Heart left ventricle (tissue), 16 donors: ENCODE measurements around the gene PRRX1. TPM values are rescaled to one million over a fixed set of nuclear protein-coding genes. Genes with fewer than 3 reads are reported as not detected.

Experiments
- ATAC-seq, 4 donors: fragments of 200-7000 bp; cut with Tn5 transposase; one replicate each; pipeline ENCODE4 v1.9.1; 2020 to 2022; ENCODE audit warnings: moderate library complexity in 4 of 4, mild to moderate bottlenecking in 3 of 4, moderate number of reproducible peaks in 1 of 4
- DNase-seq, 5 donors: peaks; one replicate each; pipeline ENCODE4 v3.0.0-alpha.2; 2020
- H3K27ac ChIP-seq, 12 donors: fragments of 200-600 bp; sonication (generic) in 4 of 12; one replicate each; pipeline versions ENCODE4 v1.5.0 to v1.8.0; 2016 to 2022; ENCODE audit warnings: mild to moderate bottlenecking in 2 of 12
- H3K27me3 ChIP-seq, 9 donors: fragments of 200-600 bp; sonication (generic) in 2 of 9; one replicate each; pipeline versions ENCODE4 v1.5.1 to v1.8.0; 2016 to 2022; ENCODE audit warnings: mild to moderate bottlenecking in 3 of 9
- H3K36me3 ChIP-seq, 9 donors: fragments of 200-600 bp; sonication (generic) in 2 of 9; one replicate each; pipeline versions ENCODE4 v1.5.0 to v1.8.0; 2018 to 2022; ENCODE audit warnings: mild to moderate bottlenecking in 2 of 9
- H3K4me1 ChIP-seq, 12 donors: fragments of 200-600 bp; sonication (generic) in 4 of 12; one replicate each; pipeline versions ENCODE4 v1.5.0 to v1.8.0; 2016 to 2022; ENCODE audit warnings: mild to moderate bottlenecking in 3 of 12
- H3K4me3 ChIP-seq, 12 donors: fragments of 200-600 bp; sonication (generic) in 4 of 12; one replicate each; pipeline versions ENCODE4 v1.5.0 to v1.8.0; 2017 to 2022; ENCODE audit warnings: mild to moderate bottlenecking in 9 of 12, moderate library complexity in 4 of 12
- H3K9me3 ChIP-seq, 12 donors: fragments of 200-600 bp; sonication (generic) in 4 of 12; one replicate each; pipeline versions ENCODE4 v1.5.0 to v1.8.0; 2016 to 2022; ENCODE audit warnings: mild to moderate bottlenecking in 1 of 12
- POLR2A ChIP-seq, 2 donors: fragments of 450-650 bp; IDR thresholded peaks; one replicate each; pipeline ENCODE4 v1.6.1; 2017; ENCODE audit warnings: antibody characterized with exemption in 2 of 2, mild to moderate bottlenecking in 2 of 2, moderate library complexity in 2 of 2
- WGBS, 4 donors: extraction: QIAGEN DNeasy Blood & Tissue Kit in 2 of 4; methylation state at CpG; one replicate each; pipeline versions ENCODE4 v1.1.5 to v1.1.7; 2013 to 2018; 5-methylcytosine and 5-hydroxymethylcytosine counted together
- intact Hi-C, 10 donors: fragments of 100-400 bp; cut with DNase I; formaldehyde crosslinking; loops; one replicate each; pipeline versions ENCODE4 v1.11.1 to v1.14.2; 2022
- polyA plus RNA-seq, 2 donors: library from polyadenylated mRNA; stranded (reverse); fragments of 200-250 nt; gene quantifications; one replicate each; pipeline ENCODE4 v1.2.3, GENCODE V29; 2013
- total RNA-seq, 9 donors: library from RNA; depleted of rRNA in 2 of 9; stranded (reverse); fragments of >200 nt in 2 of 9; fragmentation: NEBNext Ultra II Directional in 3 of 9; extraction: Animal tissue kit (Norgen Biotek cat#: 25700) in 3 of 9; gene quantifications; one replicate each; pipeline versions ENCODE4 v1.1.0 to v1.2.4, GENCODE V29; 2016 to 2023
- TF ChIP-seq, protein P1 (sequence below), 12 donors: fragments of 200-600 bp; sonication (generic) in 4 of 12; IDR thresholded peaks; one replicate each; pipeline versions ENCODE4 v1.5.0 to v1.8.0; 2018 to 2022; ENCODE audit warnings: antibody characterized with exemption in 12 of 12, mild to moderate bottlenecking in 5 of 12
- donor health status: ischemic (EF 13 %, LVEDD 7.1; RV severe dilation, severe dysfunction).
- donor health status: healthy with polysubstance abuse.
- donor health status: DM: no; HTN: yes; CAD: no.
- donor health status: DM: no; HTN: no; CAD: no.
- donor health status: ischemic (EF 25% LVEDD 6.9; RV normal size, moderate dysfunction).
- donor health status: ischemic (EF 25% LVEDD 5.7; RV mildly dilated, moderate dysfunction).
- donor health status: healthy.
- donor health status: DM: yes; HTN: yes; CAD: no.
- donor health status: ischemic (EF 35%, LVEDD 5.7; RV mildly dilated, moderate dysfunction).
- donor health status: nonischemic (EF 11% LVEDD 7.7; RV severe dilation, severe dysfunction).
- donor health status: DM: yes; HTN: yes; CAD: no.
- donor health status: PGD.
- donor health status: ischemic (EF 29% LVEDD 5.4; RV normal size, mild dysfunction).
- donor health status: nonischemic (EF 23%, LVEDD 6.1; RV moderate dilation, normal function).

Gene PRRX1
- total and polyA plus RNA-seq, 11 donors, result 16.2 to 104 (median 52.3) TPM

GRCh38 chr1:170695955-170696590 is 32.1 kb downstream of the PRRX1 start:
- TF ChIP-seq, protein P1, sequence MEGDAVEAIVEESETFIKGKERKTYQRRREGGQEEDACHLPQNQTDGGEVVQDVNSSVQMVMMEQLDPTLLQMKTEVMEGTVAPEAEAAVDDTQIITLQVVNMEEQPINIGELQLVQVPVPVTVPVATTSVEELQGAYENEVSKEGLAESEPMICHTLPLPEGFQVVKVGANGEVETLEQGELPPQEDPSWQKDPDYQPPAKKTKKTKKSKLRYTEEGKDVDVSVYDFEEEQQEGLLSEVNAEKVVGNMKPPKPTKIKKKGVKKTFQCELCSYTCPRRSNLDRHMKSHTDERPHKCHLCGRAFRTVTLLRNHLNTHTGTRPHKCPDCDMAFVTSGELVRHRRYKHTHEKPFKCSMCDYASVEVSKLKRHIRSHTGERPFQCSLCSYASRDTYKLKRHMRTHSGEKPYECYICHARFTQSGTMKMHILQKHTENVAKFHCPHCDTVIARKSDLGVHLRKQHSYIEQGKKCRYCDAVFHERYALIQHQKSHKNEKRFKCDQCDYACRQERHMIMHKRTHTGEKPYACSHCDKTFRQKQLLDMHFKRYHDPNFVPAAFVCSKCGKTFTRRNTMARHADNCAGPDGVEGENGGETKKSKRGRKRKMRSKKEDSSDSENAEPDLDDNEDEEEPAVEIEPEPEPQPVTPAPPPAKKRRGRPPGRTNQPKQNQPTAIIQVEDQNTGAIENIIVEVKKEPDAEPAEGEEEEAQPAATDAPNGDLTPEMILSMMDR (IDR thresholded peaks at IDR 0.05), result no peak
- TF ChIP-seq POLR2A (IDR thresholded peaks at IDR 0.05), result no peak
- H3K27me3 ChIP-seq, result no peaks in the 10 kb centered on the region
- peaks cover 3 to 97% (median 66%) of the 10 kb centered on the region in 12 donors for H3K4me1 ChIP-seq
- no peaks in the 10 kb centered on the region for H3K9me3 ChIP-seq
- no peaks in the 10 kb centered on the region for H3K36me3 ChIP-seq
- 57 to 73% (median 65%) methylated on average over 6 of the region's 6 CpGs for WGBS, 4 donors
- no peak overlapping the region for H3K4me3 ChIP-seq
- peak in 2 of 4 donors; percentile 10 to 29 for ATAC-seq
- no peak for DNase-seq
- intact Hi-C loops, result loop anchor here in 4 of 10 donors (5.0 to 10.0 kb wide), 3 partner anchors 36 to 169 kb away; no protein-coding TSS in a partner anchor
- H3K27ac ChIP-seq, result peak overlapping the region; percentile 1 to 80 (median 62)

GRCh38 chr1:170696591-170697290 is 32.8 kb downstream of the PRRX1 start:
- no peak for TF ChIP-seq POLR2A (IDR thresholded peaks at IDR 0.05)
- TF ChIP-seq, protein P1 (IDR thresholded peaks at IDR 0.05), result no peak
- WGBS, 4 donors, result 17 to 32% (median 22%) methylated on average over 6 of the region's 6 CpGs
- Histone ChIP-seq H3K9me3 (no peaks in the 10 kb centered on the region), H3K4me1 (peaks cover 3 to 95% (median 66%) of the 10 kb centered on the region in 12 donors), H3K27ac (peak overlapping the region; percentile 1 to 80 (median 62)), H3K36me3 (no peaks in the 10 kb centered on the region), H3K4me3 (no peak overlapping the region), H3K27me3 (no peaks in the 10 kb centered on the region)
- DNase-seq (no peak), ATAC-seq (no peak)
- intact Hi-C loops, result loop anchor here in 4 of 10 donors (5.0 to 10.0 kb wide), 3 partner anchors 36 to 168 kb away; no protein-coding TSS in a partner anchor

- peak overlapping the region in 10 of 12 donors; percentile 42 to 80 (median 64) for H3K27ac ChIP-seq
- H3K9me3 ChIP-seq, result no peaks in the 10 kb centered on the region
- H3K4me1 ChIP-seq, result peaks cover 3 to 94% (median 66%) of the 10 kb centered on the region in 12 donors
- no peak overlapping the region for H3K4me3 ChIP-seq
- intact Hi-C loops, result loop anchor here in 4 of 10 donors (5.0 to 10.0 kb wide), 3 partner anchors 35 to 167 kb away; no protein-coding TSS in a partner anchor
- no peaks in the 10 kb centered on the region for H3K36me3 ChIP-seq
- DNase-seq (no peak), ATAC-seq (no peak)
- TF ChIP-seq, protein P1 (IDR thresholded peaks at IDR 0.05), result no peak
- no peak for TF ChIP-seq POLR2A (IDR thresholded peaks at IDR 0.05)
- no peaks in the 10 kb centered on the region for H3K27me3 ChIP-seq
Measured at GRCh38 chr1:170697316-170697715, 33.4 kb downstream of the PRRX1 start.
